CD4-positive, alpha-beta T cell treated with Interferon gamma for 1 hour (primary cell): ENCODE data around the gene KNSTRN.

Experiments
- DNase-seq: peaks from one replicate; pipeline ENCODE4 v3.0.0-alpha.2; 2020

KNSTRN gene

DNA sequence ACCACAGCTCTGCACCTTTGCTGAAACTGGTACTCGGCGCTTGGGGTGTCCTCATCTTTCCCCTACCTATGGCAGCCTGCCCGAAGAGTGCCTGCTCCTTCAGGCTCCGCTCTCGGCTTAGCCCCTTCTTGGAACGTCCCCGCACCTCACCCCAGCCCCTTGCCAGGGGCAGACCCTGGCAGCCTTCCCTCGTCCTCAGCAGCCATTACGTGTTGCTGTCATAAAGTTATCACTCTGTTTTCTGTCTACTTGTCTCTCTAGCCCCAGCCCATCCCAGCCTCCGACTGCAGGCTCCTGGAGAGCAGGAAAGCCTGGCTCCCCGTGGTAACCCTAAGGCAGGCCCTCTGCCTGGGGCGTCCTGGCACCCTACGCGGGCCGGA lies 53.2 kb downstream of the KNSTRN start:
- no peak for DNase-seq

DNA sequence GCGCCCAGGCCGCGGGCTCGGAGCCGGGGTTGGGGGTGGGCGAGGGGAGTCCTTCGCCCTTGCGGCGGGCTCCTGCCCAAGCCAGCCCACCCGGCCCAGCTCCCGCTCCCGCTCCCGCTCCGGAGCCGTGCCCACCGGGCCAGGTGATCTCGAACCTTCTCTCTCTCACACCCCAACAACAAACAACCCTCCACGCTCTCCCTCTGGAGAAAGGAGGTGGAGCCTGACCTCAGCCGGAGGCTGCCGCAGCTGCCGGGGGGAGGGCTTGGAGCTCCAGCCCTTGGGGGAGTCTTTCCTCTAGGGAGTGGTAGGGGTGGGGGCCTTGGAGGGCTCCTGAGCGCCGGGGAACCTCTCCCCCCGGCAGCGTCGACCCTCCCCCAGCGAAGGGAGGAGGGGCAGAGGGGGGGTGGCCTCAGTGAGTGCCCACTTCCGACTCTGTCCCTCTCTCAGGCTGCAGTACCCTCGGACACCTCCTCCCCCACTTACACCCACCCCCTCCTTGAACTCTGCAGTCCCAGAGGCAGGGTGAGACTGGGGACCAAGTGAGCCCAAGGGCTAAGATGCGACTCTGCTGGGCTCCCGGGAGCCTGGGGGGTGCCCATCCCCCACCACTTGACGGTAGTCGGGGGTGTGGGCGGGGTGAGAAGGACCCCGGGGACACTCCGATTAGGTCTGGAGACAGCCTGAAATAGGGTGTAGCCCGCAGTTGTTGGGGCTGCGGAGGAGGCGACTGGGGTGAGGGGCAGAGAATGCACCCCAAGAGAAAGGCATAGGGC lies 53.8 kb downstream of the KNSTRN start:
- DNase-seq: no peak

DNA sequence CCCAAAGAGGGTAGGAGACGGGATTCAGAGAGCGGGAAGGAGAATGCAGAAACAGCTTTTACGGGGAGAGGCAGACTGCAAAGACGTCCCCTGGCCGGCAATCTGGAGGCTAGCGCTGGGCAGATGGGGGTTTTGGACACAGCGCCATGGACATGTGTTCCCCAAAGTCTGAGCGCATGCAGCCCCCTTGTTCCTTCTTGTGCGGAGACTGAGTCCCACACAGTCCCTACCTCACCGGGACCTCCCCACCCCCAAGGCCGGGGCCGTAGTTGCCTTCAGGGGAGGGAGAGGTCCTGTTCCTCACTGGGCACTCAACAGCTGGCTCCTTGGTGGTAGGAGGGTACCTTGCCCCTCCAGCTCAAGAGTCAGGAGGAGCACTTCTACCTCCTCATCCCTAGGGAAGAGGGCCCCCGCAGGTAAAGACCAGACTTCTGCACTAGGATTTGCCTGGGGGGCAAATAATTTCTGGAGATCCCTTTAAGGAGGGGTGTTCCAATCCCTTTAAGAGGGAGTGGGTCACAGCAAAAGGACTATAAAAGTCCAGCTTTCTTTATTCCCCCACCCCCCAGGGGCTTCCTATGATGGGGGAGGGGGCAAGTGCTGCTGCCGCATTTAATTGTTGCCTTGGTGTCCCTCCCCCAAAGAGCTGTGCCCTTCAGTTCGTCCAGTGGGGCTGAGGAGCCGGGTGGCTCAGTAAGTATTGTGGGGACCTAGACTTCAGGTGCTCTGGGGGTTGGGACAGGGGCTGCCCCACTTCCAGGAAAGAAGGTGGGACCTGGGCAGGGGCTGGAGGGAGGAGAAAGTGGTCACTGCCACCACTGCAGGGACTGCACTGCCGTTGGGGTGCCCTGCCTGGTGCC lies 54.6 kb downstream of the KNSTRN start:
- DNase-seq: no peak

DNA sequence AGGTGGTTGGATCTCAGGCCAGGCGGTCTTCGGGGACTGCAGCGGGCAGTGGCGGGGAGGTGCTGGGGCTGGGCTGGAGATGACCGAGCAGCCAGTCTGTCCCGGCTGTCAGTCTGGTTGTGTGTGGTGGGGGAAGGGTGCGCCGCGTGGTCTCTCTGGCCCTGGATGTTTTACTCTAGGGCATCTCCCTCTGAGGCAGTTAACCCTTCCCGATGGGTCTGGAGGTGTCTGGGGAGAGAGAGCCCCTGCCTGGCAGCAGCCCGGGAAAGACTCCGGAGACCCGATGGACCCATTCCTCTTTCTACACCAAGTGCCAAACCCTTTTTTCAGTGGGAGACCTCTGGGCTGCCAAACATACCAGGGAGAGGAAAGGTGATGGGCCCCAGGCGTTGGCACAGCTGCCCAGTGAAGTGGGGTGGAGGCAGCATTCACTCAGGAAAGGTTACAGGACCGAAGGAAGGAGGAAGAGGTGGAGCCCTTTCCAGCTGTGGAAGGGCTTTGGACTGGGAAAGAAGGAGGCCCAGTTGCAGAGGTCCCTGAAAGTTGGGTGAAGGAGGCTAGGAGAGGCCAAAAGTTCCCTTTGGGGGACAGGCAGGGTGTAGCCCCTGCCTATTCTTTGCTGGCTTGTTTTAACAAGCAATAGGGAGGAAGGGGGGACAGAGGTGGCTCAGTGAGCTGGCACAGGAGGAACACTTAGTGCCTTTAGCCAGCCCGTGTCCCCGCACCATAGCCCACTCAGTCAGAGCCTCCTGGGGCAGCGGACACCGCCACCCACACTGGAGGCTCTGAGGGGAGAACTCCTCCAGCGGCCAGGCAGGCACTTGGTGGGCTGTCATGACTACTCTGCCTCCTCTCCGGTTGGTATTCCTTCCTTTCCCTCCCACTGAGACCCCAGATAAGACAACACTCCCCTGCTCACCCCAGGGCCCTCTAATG lies 55.5 kb downstream of the KNSTRN start:
- DNase-seq: no peak

DNA sequence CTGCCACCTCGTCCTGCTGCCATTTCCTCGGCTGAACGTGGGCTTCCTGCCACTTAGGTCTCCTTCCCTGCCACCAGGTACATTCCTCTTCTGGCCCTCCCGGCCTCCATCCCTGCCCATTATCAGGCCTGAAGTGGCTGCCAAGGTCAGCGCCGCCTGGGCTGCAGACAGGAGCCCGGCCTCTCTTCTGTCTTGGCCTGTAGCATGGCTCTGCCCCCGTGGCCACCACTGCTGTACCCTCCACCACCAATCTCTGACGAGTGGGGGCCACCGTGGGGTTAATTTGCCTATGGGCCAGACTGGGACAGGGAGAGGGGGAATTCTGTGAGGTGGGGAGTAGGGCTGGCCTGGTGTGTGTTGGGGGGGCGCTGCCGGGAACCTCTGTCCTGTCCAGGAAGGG lies 56.2 kb downstream of the KNSTRN start:
- no peak for DNase-seq

DNA sequence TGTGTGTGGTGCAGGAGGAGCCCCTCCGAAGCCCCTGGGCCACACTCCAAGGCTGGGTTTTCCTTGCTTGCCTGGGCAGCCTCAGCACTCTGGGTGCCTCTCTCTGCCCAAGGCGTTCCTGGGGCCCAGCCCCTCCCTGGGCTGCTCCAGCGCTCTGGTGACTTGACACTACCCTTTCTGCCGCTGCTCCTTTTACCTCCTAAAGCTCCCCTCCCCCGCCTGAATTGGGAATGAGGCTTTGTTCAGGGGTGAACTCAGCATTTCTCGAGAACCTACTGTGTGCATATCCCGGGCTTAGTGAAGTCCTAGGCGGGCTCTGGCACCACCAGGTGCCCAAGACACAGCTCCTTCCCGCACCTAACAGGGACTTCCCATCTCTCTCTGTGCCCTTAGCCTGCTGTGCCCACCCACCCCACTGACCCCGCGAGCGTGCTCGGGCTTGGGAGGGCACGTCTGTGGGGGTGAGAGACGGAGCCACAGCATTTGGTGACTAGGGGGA lies 57.0 kb downstream of the KNSTRN start:
- no peak for DNase-seq

DNA sequence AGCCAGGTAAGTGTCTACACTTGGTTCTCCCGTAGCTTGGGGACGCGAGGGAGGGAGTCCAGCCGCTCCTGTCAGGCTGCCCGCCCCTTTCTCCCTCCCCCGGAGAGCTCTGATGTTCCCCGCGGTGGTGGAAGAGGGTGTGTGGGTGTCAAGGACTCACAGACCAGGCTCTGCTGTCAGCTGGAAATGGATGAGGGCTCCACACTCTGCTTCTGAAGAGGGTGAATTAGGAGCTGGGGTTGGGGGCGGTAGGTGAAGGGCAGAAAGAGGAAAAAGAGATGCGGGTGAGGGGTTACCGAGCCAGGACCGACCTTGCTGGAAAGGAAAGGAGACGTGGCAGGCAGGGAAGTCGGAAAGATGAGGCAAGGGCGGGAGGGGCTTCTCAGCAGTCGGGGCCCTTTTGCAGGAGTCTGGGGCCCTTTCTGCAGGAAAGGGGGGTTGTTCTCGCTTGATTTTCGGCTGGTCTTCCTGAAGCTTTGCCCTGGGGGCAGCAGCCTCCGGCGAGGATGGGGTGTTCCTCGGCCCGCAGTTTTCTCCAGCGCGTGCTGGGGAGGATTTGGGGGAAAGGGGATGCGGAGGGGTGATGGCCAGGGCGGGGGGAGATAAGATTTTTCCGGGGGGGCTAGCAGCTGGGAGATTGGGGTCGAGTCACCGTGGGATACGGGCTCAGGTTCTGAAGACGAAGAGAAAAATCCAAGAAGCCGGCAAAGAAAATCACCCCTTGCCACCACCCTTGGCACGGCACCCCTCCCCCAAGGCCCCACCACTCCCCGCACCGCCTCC lies 57.6 kb downstream of the KNSTRN start:
- DNase-seq: no peak

DNA sequence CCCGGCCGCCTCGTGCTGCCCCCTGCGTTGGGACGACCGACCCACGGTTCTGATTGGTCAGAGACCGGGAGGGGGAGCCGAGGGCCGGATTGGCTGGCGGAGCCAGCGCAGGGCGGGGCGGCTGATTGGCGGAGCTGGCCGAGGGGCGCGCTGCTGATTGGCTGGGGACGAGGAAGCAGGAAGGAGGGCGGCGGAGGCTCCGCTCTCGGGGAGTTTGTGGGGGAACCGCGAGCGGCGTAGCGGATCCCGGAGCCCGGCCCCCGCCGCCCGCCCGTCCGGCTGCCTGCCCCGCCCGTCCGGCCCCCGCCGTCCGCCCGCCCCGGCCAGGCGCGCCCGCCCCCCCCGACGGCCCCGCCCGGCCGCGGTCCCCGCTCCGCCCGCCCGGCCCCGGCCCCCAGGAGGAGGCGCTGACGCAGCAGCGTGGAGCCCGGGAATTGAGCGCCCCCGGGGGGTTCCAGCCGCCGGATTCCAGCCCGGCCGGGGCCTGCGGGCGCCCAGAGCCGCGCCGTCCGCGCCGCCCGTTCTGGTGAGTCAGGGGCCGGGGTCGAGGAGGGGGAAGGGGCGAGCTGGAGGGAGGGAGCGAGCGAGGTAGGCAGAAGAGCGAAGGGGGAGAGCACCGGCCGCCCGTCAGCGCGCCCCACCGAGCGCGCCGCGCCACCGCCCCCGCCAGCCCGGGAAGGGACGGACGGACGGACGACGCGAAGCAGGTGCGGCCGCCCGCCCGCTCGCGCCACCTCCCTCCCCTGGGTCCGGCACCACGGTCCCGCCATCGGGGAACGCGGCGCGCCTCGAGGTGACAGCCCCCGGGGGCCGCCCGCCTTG lies 58.4 kb downstream of the KNSTRN start, which contains the start of gene BAHD1:
Gene BAHD1 (plus strand): TSS at position 211 of the 822 bp plus-strand sequence. CDS start 17,512 bp downstream, outside the sequence.
- DNase-seq: peak; percentile 95

DNA sequence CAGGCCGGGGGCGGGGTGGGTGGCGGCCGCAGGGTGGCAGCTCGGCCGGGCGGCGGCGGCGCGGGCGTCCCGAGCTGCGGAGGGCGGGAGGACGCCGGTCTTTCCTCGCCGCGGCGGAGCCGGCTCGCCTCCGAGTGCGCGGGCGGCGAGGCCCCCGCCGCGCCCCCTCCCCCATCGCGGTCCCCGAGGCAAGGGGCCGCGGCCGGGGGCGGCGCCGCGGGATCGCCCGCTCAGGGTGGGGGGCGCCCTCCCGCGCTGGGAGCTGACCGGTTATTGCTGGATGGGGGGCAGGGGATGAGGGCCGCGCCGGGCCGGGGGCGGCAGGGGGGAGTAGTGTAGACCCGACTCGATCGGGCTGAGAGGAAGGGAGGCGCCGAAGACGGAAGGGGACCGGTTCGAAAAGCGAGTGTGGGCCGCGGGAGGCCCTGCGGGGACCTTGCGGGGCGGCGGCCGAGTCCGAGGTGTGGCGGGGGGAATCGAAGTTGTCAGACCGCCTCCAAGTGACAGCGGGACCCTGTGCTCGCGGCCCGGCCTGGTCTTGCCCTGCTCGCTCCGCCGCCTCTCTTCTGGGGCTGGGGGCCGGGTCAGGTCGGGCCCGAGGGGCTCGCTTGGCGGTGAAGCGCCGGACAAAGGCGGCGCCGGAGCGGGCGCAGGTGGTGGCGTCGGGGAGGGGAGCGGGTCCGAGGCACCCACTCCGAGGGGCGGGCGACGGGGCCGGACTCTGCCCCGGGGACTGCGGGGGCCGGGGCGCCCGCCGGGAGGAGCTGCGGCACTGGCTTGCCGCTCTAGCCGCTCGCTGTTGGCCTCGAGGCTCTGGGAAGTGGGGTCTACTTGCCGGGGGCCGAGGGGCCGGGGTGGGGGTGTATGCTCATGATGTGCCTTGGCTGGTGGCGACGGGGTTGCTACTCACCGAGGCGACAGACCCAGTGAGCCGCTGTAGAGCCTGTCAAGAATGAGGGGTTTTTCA lies 59.3 kb downstream of the KNSTRN start:
- no peak for DNase-seq

DNA sequence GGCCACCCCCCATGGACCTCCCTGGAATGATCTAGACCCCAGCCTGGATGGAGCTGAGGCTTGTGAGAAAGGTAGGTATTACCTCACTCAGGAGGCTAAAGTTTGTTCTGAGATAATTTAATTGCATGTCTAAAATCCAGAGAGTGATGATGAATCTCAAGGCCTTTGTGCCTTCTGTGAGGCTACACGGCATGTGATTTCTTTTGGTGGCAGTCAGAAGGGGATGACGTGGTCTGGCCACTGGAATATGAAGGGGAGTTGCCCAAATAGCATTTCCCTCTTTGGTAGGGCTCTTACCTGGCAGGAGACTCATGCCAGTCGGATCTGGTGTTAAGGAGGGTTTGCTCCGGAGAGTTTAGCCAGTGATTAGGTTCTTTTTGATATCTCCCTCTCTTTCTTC lies 60.7 kb downstream of the KNSTRN start:
- DNase-seq: no peak

DNA sequence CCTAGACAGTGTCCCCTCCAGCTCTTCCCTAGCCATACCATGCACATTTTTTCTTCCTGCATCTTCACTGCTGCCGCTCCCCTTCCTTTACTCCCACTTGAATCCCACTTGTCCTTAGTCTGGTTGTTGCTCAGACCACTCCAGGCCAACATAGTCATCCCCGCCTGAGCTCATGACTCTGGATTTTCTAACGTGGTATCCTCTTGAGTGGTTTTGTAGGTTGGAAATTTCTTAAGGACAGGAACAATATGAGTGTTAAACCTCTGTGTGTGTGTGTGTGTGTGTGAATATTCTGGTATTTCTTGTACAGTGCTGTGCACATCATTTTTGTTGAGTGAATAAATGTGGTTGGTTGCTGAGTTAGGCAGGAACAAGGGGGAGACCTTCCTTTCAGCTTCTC lies 61.3 kb downstream of the KNSTRN start:
- no peak for DNase-seq
